Testis (tissue), 3 donors: ENCODE measurements around the gene CNFN. TPM values are rescaled to one million over a fixed set of nuclear protein-coding genes. Genes with fewer than 3 reads are reported as not detected.

Experiments
- DNase-seq: peaks from one replicate; pipeline ENCODE4 v3.0.0-alpha.2; 2019
- H3K27ac ChIP-seq, 2 donors: fragments of 200-600 bp; sonication (generic); one replicate each; pipeline ENCODE4 v1.5.1; 2019
- H3K27me3 ChIP-seq: fragments of 200-600 bp; sonication (generic); one replicate; pipeline ENCODE4 v1.5.1; 2019
- H3K36me3 ChIP-seq: fragments of 200-600 bp; sonication (generic); one replicate; pipeline ENCODE4 v1.5.1; 2017; ENCODE audit warnings: low read depth; ENCODE audit errors: missing control alignments
- H3K4me1 ChIP-seq: fragments of 200-600 bp; sonication (generic); one replicate; pipeline ENCODE4 v1.5.1; 2019
- H3K4me3 ChIP-seq, 2 donors: fragments of 200-600 bp; sonication (generic); one replicate each; pipeline ENCODE4 v1.5.1; 2017 to 2019
- H3K9me3 ChIP-seq: fragments of 200-600 bp; sonication (generic); one replicate; pipeline ENCODE4 v1.5.1; 2017
- POLR2A ChIP-seq: fragments of 450-650 bp; IDR thresholded peaks from one replicate; pipeline ENCODE4 v1.6.1; 2017; ENCODE audit warnings: antibody characterized with exemption, mild to moderate bottlenecking, moderate library complexity
- WGBS, 2 donors: methylation state at CpG; one replicate each; pipeline ENCODE4 v1.1.5; 2018; 5-methylcytosine and 5-hydroxymethylcytosine counted together
- intact Hi-C: fragments of 100-400 bp; cut with DNase I; formaldehyde crosslinking; loops from one replicate; pipeline ENCODE4 v1.15.1; 2023; ENCODE audit warnings: low total_unique reads
- polyA plus RNA-seq: library from polyadenylated mRNA; stranded (reverse); fragments of 350-450 nt; fragmentation: Illumina TruSeq; extraction: RNeasy Lipid Tissue Mini Kit (QIAGEN cat#74804); gene quantifications from one replicate; pipeline ENCODE4 v1.2.3, GENCODE V29; 2014; ENCODE audit warnings: low read depth, low replicate concordance; ENCODE audit not compliant: insufficient read depth
- total RNA-seq, 2 donors: library from RNA; depleted of rRNA; stranded (reverse); fragments of >200 nt; gene quantifications; one replicate each; pipeline ENCODE4 v1.2.3, GENCODE V29; 2016
- TF ChIP-seq, protein P1 (sequence below), 3 experiments: fragments of 450-650 bp in 2 of 3; fragments of 200-600 bp in 1 of 3; sonication (generic) in 1 of 3; IDR thresholded peaks; one replicate each; pipeline ENCODE4 v1.5.1; 2016 to 2019; ENCODE audit warnings: antibody characterized with exemption in 3 of 3, mild to moderate bottlenecking in 2 of 3, moderate library complexity in 1 of 3

The CNFN gene
- total and polyA plus RNA-seq, 3 donors from 2014 or later: 1.9 to 5.0 (median 2.2) TPM

DNA sequence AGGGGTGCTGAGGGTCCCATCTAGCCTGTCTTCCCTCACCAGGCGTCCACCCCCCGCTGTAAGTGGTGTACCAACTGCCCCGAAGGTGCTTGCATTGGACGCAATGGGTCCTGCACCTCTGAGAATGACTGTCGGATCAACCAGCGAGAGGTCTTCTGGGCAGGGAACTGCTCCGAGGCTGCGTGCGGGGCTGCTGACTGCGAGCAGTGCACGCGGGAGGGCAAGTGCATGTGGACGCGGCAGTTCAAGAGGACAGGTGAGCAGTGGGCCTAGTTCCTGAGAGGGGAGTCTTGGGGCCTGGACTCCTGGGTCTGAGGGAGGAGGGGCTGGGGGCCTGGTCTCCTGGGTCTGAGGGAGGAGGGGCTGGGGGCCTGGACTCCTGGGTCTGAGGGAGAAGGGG is 27.8 kb downstream of the CNFN start:
- TF ChIP-seq, protein P1, sequence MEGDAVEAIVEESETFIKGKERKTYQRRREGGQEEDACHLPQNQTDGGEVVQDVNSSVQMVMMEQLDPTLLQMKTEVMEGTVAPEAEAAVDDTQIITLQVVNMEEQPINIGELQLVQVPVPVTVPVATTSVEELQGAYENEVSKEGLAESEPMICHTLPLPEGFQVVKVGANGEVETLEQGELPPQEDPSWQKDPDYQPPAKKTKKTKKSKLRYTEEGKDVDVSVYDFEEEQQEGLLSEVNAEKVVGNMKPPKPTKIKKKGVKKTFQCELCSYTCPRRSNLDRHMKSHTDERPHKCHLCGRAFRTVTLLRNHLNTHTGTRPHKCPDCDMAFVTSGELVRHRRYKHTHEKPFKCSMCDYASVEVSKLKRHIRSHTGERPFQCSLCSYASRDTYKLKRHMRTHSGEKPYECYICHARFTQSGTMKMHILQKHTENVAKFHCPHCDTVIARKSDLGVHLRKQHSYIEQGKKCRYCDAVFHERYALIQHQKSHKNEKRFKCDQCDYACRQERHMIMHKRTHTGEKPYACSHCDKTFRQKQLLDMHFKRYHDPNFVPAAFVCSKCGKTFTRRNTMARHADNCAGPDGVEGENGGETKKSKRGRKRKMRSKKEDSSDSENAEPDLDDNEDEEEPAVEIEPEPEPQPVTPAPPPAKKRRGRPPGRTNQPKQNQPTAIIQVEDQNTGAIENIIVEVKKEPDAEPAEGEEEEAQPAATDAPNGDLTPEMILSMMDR (IDR thresholded peaks at IDR 0.05): no peak
- TF ChIP-seq POLR2A: no peak
- H3K9me3 ChIP-seq: no peaks in the 10 kb centered on the region
- peaks cover 19% of the 10 kb centered on the region for H3K4me1 ChIP-seq
- intact Hi-C loops: no loop called here
- no peak overlapping the region for H3K27ac ChIP-seq
- DNase-seq: no peak
- WGBS, 2 donors: 94 to 99% methylated on average over 12 to 14 of the region's 14 CpGs
- H3K4me3 ChIP-seq: no peak overlapping the region
- no peaks in the 10 kb centered on the region for H3K27me3 ChIP-seq
- no peaks in the 10 kb centered on the region for H3K36me3 ChIP-seq

DNA sequence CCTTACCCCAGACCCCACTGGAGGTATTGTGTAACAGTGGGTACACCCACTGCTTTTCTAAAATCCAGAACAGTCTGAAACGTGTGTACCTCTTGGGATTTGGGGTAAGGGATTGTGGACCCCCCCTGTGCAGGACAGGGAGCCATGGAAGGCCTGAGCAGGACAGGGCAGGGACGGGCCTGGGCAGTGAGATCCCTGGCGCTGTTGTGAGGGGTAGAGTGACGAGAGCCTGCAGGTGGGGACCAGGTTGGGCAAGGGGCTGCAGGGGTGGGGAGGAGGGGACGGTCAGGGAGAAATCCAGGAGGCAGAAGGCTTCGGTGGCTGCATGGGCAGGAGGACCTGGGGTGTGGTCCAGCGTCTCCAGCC is 28.6 kb downstream of the CNFN start:
- Histone ChIP-seq H3K27ac (no peak overlapping the region), H3K4me3 (no peak overlapping the region), H3K36me3 (no peaks in the 10 kb centered on the region), H3K9me3 (no peaks in the 10 kb centered on the region), H3K27me3 (no peaks in the 10 kb centered on the region), H3K4me1 (peaks cover 19% of the 10 kb centered on the region)
- TF ChIP-seq, protein P1 (IDR thresholded peaks at IDR 0.05): no peak
- no peak for TF ChIP-seq POLR2A
- intact Hi-C loops: no loop called here
- no peak for DNase-seq
- WGBS, 2 donors: 89 to 97% methylated on average over 7 of the region's 7 CpGs

DNA sequence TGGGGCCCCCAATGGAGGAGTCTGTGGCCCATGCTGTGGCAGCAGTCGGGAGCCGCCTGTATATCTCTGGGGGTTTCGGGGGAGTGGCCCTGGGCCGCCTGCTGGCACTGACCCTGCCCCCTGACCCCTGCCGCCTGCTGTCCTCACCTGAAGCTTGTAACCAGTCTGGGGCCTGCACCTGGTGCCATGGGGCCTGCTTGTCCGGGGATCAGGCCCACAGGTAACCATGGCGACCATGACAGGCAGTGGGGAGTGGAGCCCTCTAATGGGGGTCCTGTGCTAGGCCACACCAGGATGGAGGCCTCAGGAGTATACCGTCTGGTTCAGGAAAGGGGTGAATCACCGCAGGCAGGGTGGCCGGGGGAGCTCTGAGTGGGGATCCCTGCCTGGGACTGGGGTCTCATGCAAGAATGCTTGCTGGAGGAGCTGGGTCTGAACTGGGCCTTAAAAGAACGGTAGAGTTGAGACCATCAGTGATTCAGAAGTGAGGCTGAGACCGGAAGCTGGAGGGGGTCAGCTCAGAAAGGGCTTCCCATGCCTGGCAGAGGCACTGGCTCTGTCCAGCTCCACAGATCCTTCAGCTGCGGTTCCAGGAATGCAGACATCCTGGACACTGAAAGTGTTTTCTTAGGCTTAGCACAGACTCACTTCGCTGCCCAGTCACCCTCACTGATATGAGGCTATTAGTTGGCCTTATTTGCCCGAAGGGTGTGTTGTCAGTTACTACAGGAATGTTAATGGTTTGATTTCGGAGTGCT is 29.1 kb downstream of the CNFN start:
- H3K9me3 ChIP-seq: no peaks in the 10 kb centered on the region
- peaks cover 19% of the 10 kb centered on the region for H3K4me1 ChIP-seq
- H3K36me3 ChIP-seq: no peaks in the 10 kb centered on the region
- WGBS, 2 donors: 81 to 93% methylated on average over 14 to 16 of the region's 16 CpGs
- DNase-seq: no peak
- TF ChIP-seq, protein P1 (IDR thresholded peaks at IDR 0.05): no peak
- no peak for TF ChIP-seq POLR2A
- no peak overlapping the region for H3K27ac ChIP-seq
- no peaks in the 10 kb centered on the region for H3K27me3 ChIP-seq
- H3K4me3 ChIP-seq: no peak overlapping the region
- intact Hi-C loops: no loop called here

DNA sequence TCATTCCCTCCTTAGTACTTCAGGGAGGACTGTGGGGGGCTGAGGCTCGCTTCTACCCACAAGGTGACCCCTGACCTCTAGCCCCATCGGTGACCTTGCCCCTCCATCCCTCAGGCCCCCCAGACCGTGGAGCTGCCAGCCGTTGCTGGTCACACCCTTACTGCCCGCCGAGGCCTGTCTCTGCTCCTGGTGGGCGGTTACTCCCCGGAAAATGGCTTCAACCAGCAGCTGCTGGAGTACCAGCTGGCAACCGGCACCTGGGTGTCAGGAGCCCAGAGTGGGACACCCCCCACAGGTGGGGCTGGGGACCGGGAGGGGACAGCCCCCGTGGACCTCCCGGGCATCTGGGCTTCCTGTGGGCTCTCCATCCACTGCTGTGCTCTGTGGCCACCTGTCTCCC is 32.8 kb downstream of the CNFN start:
- Histone ChIP-seq H3K4me3 (no peak overlapping the region), H3K4me1 (peaks cover 19% of the 10 kb centered on the region), H3K9me3 (no peaks in the 10 kb centered on the region), H3K36me3 (no peaks in the 10 kb centered on the region), H3K27ac (no peak overlapping the region), H3K27me3 (no peaks in the 10 kb centered on the region)
- no peak for DNase-seq
- intact Hi-C loops: no loop called here
- TF ChIP-seq, protein P1 (IDR thresholded peaks at IDR 0.05): no peak
- no peak for TF ChIP-seq POLR2A
- WGBS, 2 donors: 85 to 93% methylated on average over 3 to 9 of the region's 12 CpGs

DNA sequence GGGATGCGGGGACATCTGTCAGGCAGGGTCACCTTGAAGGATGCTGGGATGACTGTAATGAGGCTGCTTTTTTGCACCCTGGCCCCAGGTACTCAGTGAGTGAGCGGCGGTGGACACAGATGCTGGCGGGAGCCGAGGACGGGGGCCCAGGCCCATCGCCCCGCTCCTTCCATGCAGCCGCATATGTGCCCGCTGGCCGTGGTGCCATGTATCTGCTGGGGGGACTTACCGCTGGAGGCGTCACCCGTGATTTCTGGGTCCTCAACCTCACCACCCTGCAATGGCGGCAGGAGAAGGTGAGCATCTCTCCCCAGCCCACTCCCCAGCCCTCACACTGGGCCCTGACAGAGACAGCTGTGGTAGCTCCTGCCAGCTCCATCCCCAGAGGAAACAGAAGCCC is 33.4 kb downstream of the CNFN start:
- Histone ChIP-seq H3K27me3 (no peaks in the 10 kb centered on the region), H3K27ac (no peak overlapping the region), H3K9me3 (no peaks in the 10 kb centered on the region), H3K36me3 (no peaks in the 10 kb centered on the region), H3K4me3 (no peak overlapping the region), H3K4me1 (peaks cover 19% of the 10 kb centered on the region)
- 83 to 97% methylated on average over 1 to 15 of the region's 15 CpGs for WGBS, 2 donors
- no peak for DNase-seq
- TF ChIP-seq POLR2A: no peak
- TF ChIP-seq, protein P1 (IDR thresholded peaks at IDR 0.05): no peak
- intact Hi-C loops: no loop called here
